ENCODE results near the gene OLFML2A. TPM values are rescaled to one million over a fixed set of nuclear protein-coding genes. Genes with fewer than 3 reads are reported as not detected.

Gene OLFML2A
- total RNA-seq, 1 experiment from 2014 or later = 5.8 TPM

GRCh38 chr9:124747065-124747464 is 29.9 kb upstream of the OLFML2A start:
- Histone ChIP-seq H4K5ac (ENCODE audit: insufficient read length, low read depth, low read length) (no peak overlapping the region), H4K8ac (replicated peaks; ENCODE audit: insufficient read length, low read depth, low read length) (no peak overlapping the region), H3K23me2 (ENCODE audit: insufficient read length, low read depth, low read length, poor library complexity, severe bottlenecking) (no peaks in the 10 kb centered on the region), H3K79me2 (ENCODE audit: insufficient read depth, low read length) (peaks cover 21% of the 10 kb centered on the region; the same call in 1 of the 2 replicates), H2BK12ac (ENCODE audit: insufficient read length, low read depth, low read length) (no peak overlapping the region), H2AK5ac (ENCODE audit: insufficient read length, low read length) (no peak overlapping the region), H2AFZ (ENCODE audit: low read length) (no peak overlapping the region), H3K4me2 (ENCODE audit: insufficient read depth, insufficient read length, low read length) (no peak overlapping the region), H3K4ac (ENCODE audit: low read depth, low read length) (no peak overlapping the region), H4K20me1 (ENCODE audit: control insufficient read depth, insufficient read depth, insufficient read length) (no peaks in the 10 kb centered on the region), H3K9ac (ENCODE audit: extremely low read depth, insufficient read length, low read length) (no peak overlapping the region), H3K14ac (ENCODE audit: insufficient read depth, low read length) (no peak overlapping the region), H4K91ac (ENCODE audit: insufficient read length, low read depth, low read length) (no peak overlapping the region), H3K56ac (ENCODE audit: insufficient read length, low read depth, low read length) (no peak overlapping the region), H2BK15ac (ENCODE audit: low read depth, low read length) (no peak overlapping the region), H2BK20ac (ENCODE audit: low read depth, low read length, poor library complexity, severe bottlenecking) (no peak overlapping the region), H3K27me3 (ENCODE audit: insufficient read depth, low read length) (no peaks in the 10 kb centered on the region), H3K79me1 (ENCODE audit: insufficient read depth, low read depth, low read length, poor library complexity, severe bottlenecking) (peaks cover 5% of the 10 kb centered on the region), H3K18ac (ENCODE audit: insufficient read length, low read depth, low read length) (no peak overlapping the region), H3T11ph (ENCODE audit: low read length) (no peak overlapping the region), H2BK120ac (ENCODE audit: low read depth, low read length, poor library complexity, severe bottlenecking) (no peak overlapping the region), H2BK5ac (ENCODE audit: insufficient read length, low read length) (no peak overlapping the region), H3K27ac (ENCODE audit: insufficient read length, low read depth, low read length) (no peak overlapping the region), H3K4me1 (ENCODE audit: insufficient read depth, low read length) (peaks cover 4% of the 10 kb centered on the region; the same call in 1 of the 2 replicates), H3K23ac (ENCODE audit: insufficient read length, low read depth, low read length) (no peak overlapping the region), H3K9me3 (ENCODE audit: control insufficient read depth, low read depth, low read length) (no peaks in the 10 kb centered on the region)
- TF ChIP-seq CTCF (conservative IDR thresholded peaks at IDR 0.05) = no peak
- Mint-ChIP-seq H3K9me3 (no peaks in the 10 kb centered on the region), H3K27me3 (ENCODE audit: low read depth) (no peaks in the 10 kb centered on the region), H3K4me3 (no peak overlapping the region), H3K27ac (peak overlapping the region in 1 of 3 experiments; percentile 1; a peak in 2 of 7 replicates), H3K4me1 (peaks cover 36 to 40% of the 10 kb centered on the region in 2 experiments), H3K36me3 (ENCODE audit: insufficient read depth in 1 of 3, low read depth in 3 of 3) (no peaks in the 10 kb centered on the region)
- no CpG with 5 or more reads among the region's 4 CpGs for WGBS (ENCODE audit: extremely low coverage, insufficient read length, low lambda C conversion rate)
- no peak for DNase-seq
